SK-N-SH (cell line): ENCODE measurements around the gene TBCD. TPM values are rescaled to one million over a fixed set of nuclear protein-coding genes. Genes with fewer than 3 reads are reported as not detected.
"Not testable (repeated sequence)": the region's sequence is repeated elsewhere in the genome, so short reads cannot be mapped to it uniquely, and the experiment has no call there.

ENCODE experiments used
- CTCF ChIA-PET: fragments of 300-600, 350-600 bp; formaldehyde crosslinking; extraction: SDS; loops from one replicate; lab custom pipeline; 2021; lab: Yijun Ruan, JAX
- POLR2A ChIA-PET: fragments of 350-600 bp; sonication (Branson Sonifier 250); formaldehyde crosslinking; extraction: SDS; loops from one replicate; lab custom pipeline; 2020; ENCODE audit warnings: antibody characterized with exemption, inconsistent platforms; lab: Yijun Ruan, JAX
- DNase-seq: peaks from one replicate; pipeline ENCODE4 v3.0.0; 2012
- H2AFZ ChIP-seq: fragments of 200-600 bp; sonication (generic); 2 replicates; pipeline ENCODE4 v1.8.1; 2016; ENCODE audit warnings: antibody characterized with exemption, mild to moderate bottlenecking, low read depth
- H3F3A ChIP-seq: fragments of 200-600 bp; sonication (generic); replicated peaks from 2 replicates; pipeline ENCODE3; 2016; ENCODE audit warnings: antibody characterized with exemption, mild to moderate bottlenecking; ENCODE audit not compliant: insufficient read depth
- H3K27ac ChIP-seq, 2 experiments: fragments of 200-500 bp in 1 of 2; fragments of 200-600 bp in 1 of 2; sonication (Bioruptor generic) in 1 of 2; sonication (generic), shearing (Covaris generic) in 1 of 2; 2 replicates each; pipeline versions ENCODE4 v1.5.1 to v1.6.1; 2014 to 2016; ENCODE audit warnings: low read depth in 2 of 2, inconsistent platforms in 1 of 2, low read length in 1 of 2, mild to moderate bottlenecking in 1 of 2, mixed read lengths in 1 of 2
- H3K27me3 ChIP-seq: fragments of 200-600 bp; sonication (generic), shearing (Covaris generic); 2 replicates; pipeline ENCODE4 v1.6.1; 2016; ENCODE audit warnings: mixed run types; ENCODE audit not compliant: insufficient read depth
- H3K36me3 ChIP-seq, 2 experiments: fragments of 200-500 bp in 1 of 2; fragments of 200-600 bp in 1 of 2; sonication (Bioruptor generic) in 1 of 2; sonication (generic) in 1 of 2; replicated peaks in 1 of 2; 2 replicates each; pipeline versions ENCODE3 to v1.5.1; 2014 to 2016; ENCODE audit warnings: low read length in 1 of 2, mild to moderate bottlenecking in 1 of 2; ENCODE audit not compliant: insufficient read depth in 2 of 2, control insufficient read depth in 1 of 2
- H3K4me1 ChIP-seq, 2 experiments: fragments of 200-500 bp in 1 of 2; fragments of 200-600 bp in 1 of 2; sonication (Bioruptor generic) in 1 of 2; sonication (generic), shearing (Covaris generic) in 1 of 2; 2 replicates each; pipeline versions ENCODE4 v1.5.1 to v1.6.1; 2014 to 2016; ENCODE audit warnings: low read depth in 1 of 2, low read length in 1 of 2, mixed run types in 1 of 2; ENCODE audit not compliant: insufficient read depth in 2 of 2, control insufficient read depth in 1 of 2
- H3K4me2 ChIP-seq: fragments of 200-600 bp; sonication (generic), shearing (Covaris generic); 2 replicates; pipeline ENCODE4 v1.6.1; 2017; ENCODE audit warnings: mixed run types
- H3K4me3 ChIP-seq, 2 experiments: fragments of 200-500 bp in 1 of 2; fragments of 200-600 bp in 1 of 2; sonication (Bioruptor generic) in 1 of 2; sonication (generic), shearing (Covaris generic) in 1 of 2; 2 replicates each; pipeline versions ENCODE4 v1.5.1 to v1.8.1; 2014 to 2016; ENCODE audit warnings: low read depth in 2 of 2, inconsistent platforms in 1 of 2, low read length in 1 of 2, mild to moderate bottlenecking in 1 of 2, mixed read lengths in 1 of 2, moderate library complexity in 1 of 2
- H3K79me2 ChIP-seq: fragments of 200-600 bp; sonication (generic); 2 replicates; pipeline ENCODE4 v1.8.1; 2017; ENCODE audit warnings: mild to moderate bottlenecking; ENCODE audit not compliant: insufficient read depth
- H3K9ac ChIP-seq: fragments of 200-600 bp; sonication (generic); 2 replicates; pipeline ENCODE4 v1.6.1; 2017; ENCODE audit warnings: mixed run types
- H3K9me2 ChIP-seq: fragments of 200-600 bp; sonication (generic); 2 replicates; pipeline ENCODE4 v1.6.1; 2017; ENCODE audit warnings: mixed run types
- H3K9me3 ChIP-seq: fragments of 200-600 bp; sonication (generic); 2 replicates; pipeline ENCODE4 v1.6.1; 2017; ENCODE audit warnings: mixed run types, mild to moderate bottlenecking, moderate library complexity
- H4K20me1 ChIP-seq: fragments of 200-600 bp; sonication (generic); 2 replicates; pipeline ENCODE4 v1.6.1; 2017; ENCODE audit warnings: mild to moderate bottlenecking, mixed run types; ENCODE audit not compliant: insufficient read depth
- CHD2 ChIP-seq: fragments of 150-350 bp; IDR thresholded peaks from 2 replicates; pipeline ENCODE4 v1.6.1; 2018; ENCODE audit warnings: low read length; ENCODE audit not compliant: partially characterized antibody
- MEF2A ChIP-seq: IDR thresholded peaks from 2 replicates; pipeline ENCODE4 v1.4.0; 2012; ENCODE audit warnings: low read depth, borderline replicate concordance
- PBX3 ChIP-seq: IDR thresholded peaks from 2 replicates; pipeline ENCODE4; 2012
- RAD21 ChIP-seq: IDR thresholded peaks from 2 replicates; pipeline ENCODE4 v1.6.1; 2012; ENCODE audit warnings: mild to moderate bottlenecking, low read length
- REST ChIP-seq: IDR thresholded peaks from 2 replicates; pipeline ENCODE4 v1.6.1; 2012; ENCODE audit warnings: mild to moderate bottlenecking, low read depth, low read length, moderate library complexity
- SMC3 ChIP-seq: IDR thresholded peaks from 2 replicates; pipeline ENCODE4 v1.6.1; 2012; ENCODE audit warnings: low read depth, low read length, improper control_type of control experiment
- WGBS: methylation state at CpG from one replicate; pipeline ENCODE4 v1.1.6; 2017; ENCODE audit warnings: low lambda C conversion rate; 5-methylcytosine and 5-hydroxymethylcytosine counted together
- polyA plus RNA-seq, 3 experiments: library from polyadenylated mRNA; depleted of rRNA; stranded (reverse); fragments of >200 nt; gene quantifications; 2 replicates each; pipeline ENCODE4 v1.2.3, GENCODE V29; 2012

Gene TBCD
- polyA plus RNA-seq, 1 of the 3 experiments (the other 2 are of a cell fraction) = 107 TPM

- DNase-seq, H3K4me3 ChIP-seq, H3K9me2 ChIP-seq, H3K27me3 ChIP-seq, POLR2A ChIA-PET, H3F3A ChIP-seq, H3K27ac ChIP-seq, H2AFZ ChIP-seq, H3K9ac ChIP-seq, H3K9me3 ChIP-seq, H3K4me1 ChIP-seq, H3K4me2 ChIP-seq: not testable (repeated sequence)
- WGBS = 95% methylated on average over 13 of the region's 16 CpGs
- Histone ChIP-seq H3K36me3 (peaks cover 8 to 16% of the 10 kb centered on the region in 2 experiments), H4K20me1 (peaks cover 14% of the 10 kb centered on the region; the same call in 1 of the 2 replicates), H3K79me2 (peaks cover 21% of the 10 kb centered on the region; the same call in 1 of the 2 replicates)
- CTCF ChIA-PET = interaction anchor here (1.1 kb wide), 1 partner anchor 132 kb away, joined by 5 read pairs; no protein-coding TSS in a partner anchor
These were observed 33.7 kb downstream of the TBCD start for GRCh38 chr17:82785581-82785980.

GRCh38 chr17:82786427-82786826, 34.6 kb downstream of the TBCD start:
- H3F3A ChIP-seq = peaks cover 3% of the 10 kb centered on the region
- H4K20me1 ChIP-seq = peaks cover 15% of the 10 kb centered on the region; the same call in 1 of the 2 replicates
- no peak overlapping the region for H3K27ac ChIP-seq
- H3K36me3 ChIP-seq = peaks cover 8 to 16% of the 10 kb centered on the region in 2 experiments
- CTCF ChIA-PET = interaction anchor here (1.1 to 2.9 kb wide), 2 partner anchors 11 to 131 kb away, joined by 5 to 13 read pairs; no protein-coding TSS in a partner anchor
- H3K27me3 ChIP-seq = no peaks in the 10 kb centered on the region
- peaks cover 27% of the 10 kb centered on the region; the same call in 1 of the 2 replicates for H3K79me2 ChIP-seq
- H3K4me2 ChIP-seq = no peak overlapping the region
- TF ChIP-seq REST (no peak), SMC3 (no peak), RAD21 (no peak), PBX3 (no peak), MEF2A (no peak), CHD2 (no peak)
- 93% methylated on average over 6 of the region's 10 CpGs for WGBS
- no peak overlapping the region for H3K4me3 ChIP-seq
- POLR2A ChIA-PET = interaction anchor here (0.7 kb wide), 1 partner anchor 128 kb away, joined by 3 read pairs; no protein-coding TSS in a partner anchor
- DNase-seq = no peak
- H3K9me3 ChIP-seq = no peaks in the 10 kb centered on the region
- H3K4me1 ChIP-seq = peaks cover 2 to 4% of the 10 kb centered on the region in 2 experiments; a peak in 2 of 4 replicates
- no peak overlapping the region for H3K9ac ChIP-seq
- no peaks in the 10 kb centered on the region for H3K9me2 ChIP-seq
- no peak overlapping the region for H2AFZ ChIP-seq
